HepG2 (cell line): ENCODE results near the gene NUAK2. TPM values are rescaled to one million over a fixed set of nuclear protein-coding genes. Genes with fewer than 3 reads are reported as not detected.

Experiments used
- AKNA ChIP-seq: sonication (generic); formaldehyde crosslinking; IDR thresholded peaks from 2 replicates; pipeline ENCODE4 v1.4.0; 2020; ENCODE audit warnings: missing genetic modification reagents, borderline replicate concordance
- ATF2 ChIP-seq: sonication (generic); formaldehyde crosslinking; IDR thresholded peaks from 2 replicates; pipeline ENCODE4 v1.4.0; 2020; ENCODE audit warnings: missing genetic modification reagents
- CTCF ChIP-seq: sonication (generic); formaldehyde crosslinking; IDR thresholded peaks from 2 replicates; pipeline ENCODE4 v1.5.0; 2020; ENCODE audit warnings: mild to moderate bottlenecking, missing genetic modification reagents, moderate library complexity
- MIER3 ChIP-seq: IDR thresholded peaks from 2 replicates; pipeline ENCODE4 v1.6.1; 2016; ENCODE audit warnings: missing compliant biosample characterization, borderline replicate concordance
- MIXL1 ChIP-seq: IDR thresholded peaks from 2 replicates; pipeline ENCODE4 v1.6.1; 2016
- NFKBIZ ChIP-seq: IDR thresholded peaks from 2 replicates; pipeline ENCODE4 v1.6.1; 2018; ENCODE audit warnings: missing genetic modification reagents, missing compliant biosample characterization
- NFYB ChIP-seq: sonication (generic); formaldehyde crosslinking; IDR thresholded peaks from 2 replicates; pipeline ENCODE4 v1.4.0; 2020; ENCODE audit warnings: missing genetic modification reagents
- NR2C2 ChIP-seq: sonication (generic); formaldehyde crosslinking; IDR thresholded peaks from 2 replicates; pipeline ENCODE4 v1.4.0; 2020; ENCODE audit warnings: missing genetic modification reagents, mild to moderate bottlenecking, moderate library complexity, borderline replicate concordance
- STAG1 ChIP-seq: sonication (generic); formaldehyde crosslinking; IDR thresholded peaks from 2 replicates; pipeline ENCODE4 v1.4.0; 2020; ENCODE audit warnings: missing genetic modification reagents
- THYN1 ChIP-seq: sonication (generic); formaldehyde crosslinking; IDR thresholded peaks from 2 replicates; pipeline ENCODE4 v1.8.1; 2023; ENCODE audit warnings: low read depth, mild to moderate bottlenecking, moderate library complexity, missing genetic modification reagents, borderline replicate concordance
- TP53 ChIP-seq: sonication (generic); formaldehyde crosslinking; conservative IDR thresholded peaks from 2 replicates; pipeline ENCODE4 v1.4.0; 2020; ENCODE audit warnings: missing genetic modification reagents
- YY1 ChIP-seq: IDR thresholded peaks from 2 replicates; pipeline ENCODE4 v1.6.1; 2011; ENCODE audit warnings: low read length, low read depth, moderate library complexity, mild to moderate bottlenecking; ENCODE audit not compliant: insufficient read depth, insufficient replicate concordance
- ZBTB49 ChIP-seq: sonication (generic); formaldehyde crosslinking; IDR thresholded peaks from 2 replicates; pipeline ENCODE4 v1.4.0; 2020; ENCODE audit warnings: missing genetic modification reagents, borderline replicate concordance
- ZC3H4 ChIP-seq: sonication (generic); formaldehyde crosslinking; IDR thresholded peaks from 2 replicates; pipeline ENCODE4 v1.4.0; 2020; ENCODE audit warnings: missing genetic modification reagents, borderline replicate concordance
- ZNF33B ChIP-seq: sonication (generic); formaldehyde crosslinking; IDR thresholded peaks from 2 replicates; pipeline ENCODE4 v1.5.1; 2020; ENCODE audit warnings: mild to moderate bottlenecking, missing genetic modification reagents
- ZNF530 ChIP-seq: sonication (generic); formaldehyde crosslinking; IDR thresholded peaks from 2 replicates; pipeline ENCODE4 v1.5.0; 2020; ENCODE audit warnings: low read depth, mild to moderate bottlenecking, missing genetic modification reagents
- ZNF737 ChIP-seq: sonication (generic); formaldehyde crosslinking; IDR thresholded peaks from 2 replicates; pipeline ENCODE4 v1.5.0; 2020; ENCODE audit warnings: missing genetic modification reagents, mild to moderate bottlenecking, borderline replicate concordance
- ZNF816 ChIP-seq: sonication (generic); formaldehyde crosslinking; IDR thresholded peaks from 2 replicates; pipeline ENCODE4 v1.8.0; 2022; ENCODE audit warnings: missing genetic modification reagents, mild to moderate bottlenecking, borderline replicate concordance
- polyA plus RNA-seq, 8 experiments: library from polyadenylated mRNA; depleted of rRNA in 3 of 8; stranded (reverse) in 7 of 8; unstranded in 1 of 8; fragments of >200 nt; fragmentation: Illumina TruSeq in 4 of 8; extraction: Trizol in 4 of 8; gene quantifications; 2 replicates each; pipeline versions ENCODE4 v1.2.1 to v1.2.3, GENCODE V29; 2011 to 2016; ENCODE audit warnings: low read depth in 4 of 8, missing spikeins in 1 of 8, mixed read lengths in 1 of 8; ENCODE audit not compliant: insufficient read depth in 1 of 8
- total RNA-seq, 5 experiments: library from RNA; depleted of rRNA; stranded (reverse); fragments of >200 nt; fragmentation: Illumina TruSeq; extraction: Trizol; gene quantifications; 2 replicates each; pipeline ENCODE4 v1.2.3, GENCODE V29; 2016; ENCODE audit warnings: low read depth in 1 of 5

The NUAK2 gene
- total and polyA plus RNA-seq, 2 of the 13 experiments (the other 11 are each of a cell fraction or from before 2014, with no cell fraction given), result 0.75 to 1.1 TPM

- TF ChIP-seq CTCF, result peak; percentile 98
- 0 out of 2 replicates have a peak, but pooled peaks have one; percentile 35 for TF ChIP-seq MIER3 (CRISPR knock-in tag)
- no peak for TF ChIP-seq ZNF737 (CRISPR knock-in tag)
- TF ChIP-seq THYN1, result no peak
- TF ChIP-seq ZC3H4 (CRISPR knock-in tag), result no peak
- TF ChIP-seq ZNF816, result no peak
- TF ChIP-seq NFYB (CRISPR knock-in tag), result no peak
- no peak for TF ChIP-seq ATF2 (CRISPR knock-in tag)
- no peak for TF ChIP-seq ZNF530 (CRISPR knock-in tag)
- TF ChIP-seq ZBTB49 (CRISPR knock-in tag), result no peak
- TF ChIP-seq YY1, result peak; percentile 29
- no peak for TF ChIP-seq NFKBIZ (CRISPR knock-in tag)
- TF ChIP-seq MIXL1 (CRISPR knock-in tag), result 0 out of 2 replicates have a peak, but pooled peaks have one; percentile 30
- TF ChIP-seq STAG1 (CRISPR knock-in tag), result peak; percentile 98
- TF ChIP-seq TP53 (CRISPR knock-in tag), result no peak
- TF ChIP-seq ZNF33B (CRISPR knock-in tag), result 0 out of 2 replicates have a peak, but pooled peaks have one; percentile 29
- TF ChIP-seq NR2C2 (CRISPR knock-in tag), result no peak
- no peak for TF ChIP-seq AKNA
Measured at GRCh38 chr1:205255941-205256780, 65.4 kb downstream of the NUAK2 start (continued).
